ENCODE results near the gene GPRC5C. TPM values are rescaled to one million over a fixed set of nuclear protein-coding genes. Genes with fewer than 3 reads are reported as not detected.
"Not testable (repeated sequence)": the region's sequence is repeated elsewhere in the genome, so short reads cannot be mapped to it uniquely, and the experiment has no call there.

The GPRC5C gene
- total RNA-seq, 1 donor from 2014 or later = 93.3 TPM

- peaks cover 8% of the 10 kb centered on the region for H3K36me3 Mint-ChIP-seq (ENCODE audit: unreplicated experiment)
- H3K27me3 Mint-ChIP-seq (ENCODE audit: unreplicated experiment) = peaks cover 6% of the 10 kb centered on the region
- H3K4me3 Mint-ChIP-seq (ENCODE audit: unreplicated experiment) = no peak overlapping the region
- no peaks in the 10 kb centered on the region for H3K4me1 Mint-ChIP-seq (ENCODE audit: low read depth, unreplicated experiment)
- no peak for DNase-seq
- peaks cover 6% of the 10 kb centered on the region for H3K9me3 Mint-ChIP-seq (ENCODE audit: unreplicated experiment)
- no peak for TF ChIP-seq CTCF (IDR thresholded peaks at IDR 0.05; ENCODE audit: partially characterized antibody, unreplicated experiment)
- H3K27ac Mint-ChIP-seq (ENCODE audit: unreplicated experiment) = no peak overlapping the region
Observed at GRCh38 chr17:74480290-74480689, 48.4 kb downstream of the GPRC5C start.

- peaks cover under 1% of the 10 kb centered on the region for H3K36me3 Mint-ChIP-seq (ENCODE audit: unreplicated experiment)
- peaks cover 6% of the 10 kb centered on the region for H3K27me3 Mint-ChIP-seq (ENCODE audit: unreplicated experiment)
- peaks cover 3% of the 10 kb centered on the region for H3K9me3 Mint-ChIP-seq (ENCODE audit: unreplicated experiment)
- H3K4me3 Mint-ChIP-seq (ENCODE audit: unreplicated experiment) = no peak overlapping the region
- DNase-seq = no peak
- no peak overlapping the region for H3K27ac Mint-ChIP-seq (ENCODE audit: unreplicated experiment)
- no peaks in the 10 kb centered on the region for H3K4me1 Mint-ChIP-seq (ENCODE audit: low read depth, unreplicated experiment)
- no peak for TF ChIP-seq CTCF (IDR thresholded peaks at IDR 0.05; ENCODE audit: partially characterized antibody, unreplicated experiment)
Observed at GRCh38 chr17:74481621-74482020, 49.7 kb downstream of the GPRC5C start.

DNA sequence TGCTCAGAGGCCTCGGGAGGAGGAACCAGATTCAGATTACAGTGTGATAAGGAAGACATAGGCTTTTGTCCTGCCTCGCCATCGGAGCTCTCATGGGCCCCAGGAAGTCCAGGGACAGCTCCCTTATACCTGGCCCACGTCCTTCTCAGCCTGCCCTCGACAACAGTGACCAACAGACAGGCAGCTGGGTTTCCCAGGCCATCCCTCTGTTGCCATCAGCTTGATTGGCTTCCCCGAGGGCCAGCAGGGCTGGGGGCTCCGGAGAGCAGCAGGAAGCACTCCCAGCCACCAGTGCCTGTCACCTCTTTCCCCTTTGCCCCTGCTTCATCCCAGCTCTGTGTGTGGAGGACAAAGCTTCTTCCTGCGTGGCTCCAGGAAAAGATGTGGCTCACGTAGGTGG lies 52.2 kb downstream of the GPRC5C start:
- Mint-ChIP-seq H3K27me3 (ENCODE audit: unreplicated experiment) (peaks cover 6% of the 10 kb centered on the region), H3K9me3 (ENCODE audit: unreplicated experiment) (peaks cover 3% of the 10 kb centered on the region), H3K36me3 (ENCODE audit: unreplicated experiment) (peaks cover 12% of the 10 kb centered on the region), H3K27ac (ENCODE audit: unreplicated experiment) (no peak overlapping the region), H3K4me1 (ENCODE audit: low read depth, unreplicated experiment) (no peaks in the 10 kb centered on the region), H3K4me3 (ENCODE audit: unreplicated experiment) (no peak overlapping the region)
- DNase-seq = no peak
- no peak for TF ChIP-seq CTCF (IDR thresholded peaks at IDR 0.05; ENCODE audit: partially characterized antibody, unreplicated experiment)

DNA sequence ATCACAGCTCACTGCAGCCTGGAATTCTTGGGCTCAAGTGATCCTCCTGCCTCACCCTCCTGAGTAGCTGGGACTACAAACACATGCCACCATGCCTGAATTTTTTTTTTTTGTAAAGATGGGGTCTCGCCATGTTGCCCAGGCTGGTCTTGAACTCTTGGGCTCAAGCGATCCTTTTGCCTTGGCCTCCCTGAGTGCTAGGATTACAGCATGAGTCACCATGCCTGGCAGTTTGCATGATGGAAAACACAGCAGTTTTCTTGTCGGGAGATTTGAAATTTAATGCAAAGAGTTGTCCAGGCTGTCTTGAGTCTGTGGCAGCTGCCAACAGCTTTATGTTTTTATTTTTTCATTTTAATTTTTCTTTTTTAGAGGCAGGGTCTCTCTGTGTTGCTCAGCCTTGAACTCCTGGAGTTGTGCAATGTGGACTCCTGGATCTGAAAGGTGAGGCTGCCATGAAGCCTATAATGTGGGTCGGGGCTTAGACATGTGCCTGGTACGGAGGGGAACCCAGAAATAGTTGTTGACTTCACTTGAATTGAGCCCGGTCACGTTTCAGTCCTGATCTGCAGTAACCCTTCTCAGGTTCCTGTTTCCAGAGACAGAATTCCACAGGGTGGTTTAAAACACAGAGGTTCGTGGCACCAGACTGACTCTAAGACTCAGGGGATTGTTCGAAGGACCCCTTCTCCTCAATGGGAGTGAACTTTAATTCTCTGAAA lies 53.3 kb downstream of the GPRC5C start:
- no peak for DNase-seq
- TF ChIP-seq CTCF (IDR thresholded peaks at IDR 0.05; ENCODE audit: partially characterized antibody, unreplicated experiment) = no peak
- Mint-ChIP-seq H3K9me3 (ENCODE audit: unreplicated experiment) (peaks cover 3% of the 10 kb centered on the region), H3K4me1 (ENCODE audit: low read depth, unreplicated experiment) (no peaks in the 10 kb centered on the region), H3K4me3 (ENCODE audit: unreplicated experiment) (no peak overlapping the region), H3K36me3 (ENCODE audit: unreplicated experiment) (peaks cover 16% of the 10 kb centered on the region), H3K27ac (ENCODE audit: unreplicated experiment) (no peak overlapping the region), H3K27me3 (ENCODE audit: unreplicated experiment) (peaks cover 6% of the 10 kb centered on the region)

DNA sequence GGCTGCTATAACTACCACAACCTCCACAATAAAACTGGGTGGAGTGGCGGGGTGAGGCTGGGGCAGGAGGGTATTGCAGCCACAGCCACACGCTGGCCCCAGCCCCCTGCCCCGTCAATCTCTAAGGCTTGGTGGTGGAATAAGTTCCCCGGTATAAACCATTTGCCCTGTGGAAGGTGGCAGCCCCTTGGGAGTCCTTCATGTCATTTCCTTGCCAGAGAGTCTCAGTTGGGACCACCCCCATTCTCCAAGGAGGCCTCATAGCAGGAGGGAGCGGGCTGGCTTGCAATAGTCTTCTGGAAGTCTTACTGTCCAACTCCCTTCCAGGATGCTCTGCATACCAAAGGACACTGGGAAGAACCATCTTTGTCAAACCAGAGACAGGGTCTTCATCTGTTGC lies 54.0 kb downstream of the GPRC5C start:
- Mint-ChIP-seq H3K36me3 (ENCODE audit: unreplicated experiment) (peaks cover 16% of the 10 kb centered on the region), H3K27me3 (ENCODE audit: unreplicated experiment) (peaks cover 5% of the 10 kb centered on the region), H3K4me1 (ENCODE audit: low read depth, unreplicated experiment) (no peaks in the 10 kb centered on the region), H3K27ac (ENCODE audit: unreplicated experiment) (no peak overlapping the region), H3K4me3 (ENCODE audit: unreplicated experiment) (no peak overlapping the region), H3K9me3 (ENCODE audit: unreplicated experiment) (peaks cover under 1% of the 10 kb centered on the region)
- no peak for TF ChIP-seq CTCF (IDR thresholded peaks at IDR 0.05; ENCODE audit: partially characterized antibody, unreplicated experiment)
- DNase-seq = no peak

- peaks cover 16% of the 10 kb centered on the region for H3K36me3 Mint-ChIP-seq (ENCODE audit: unreplicated experiment)
- not testable (repeated sequence) for DNase-seq; H3K4me3 Mint-ChIP-seq (ENCODE audit: unreplicated experiment); H3K4me1 Mint-ChIP-seq (ENCODE audit: low read depth, unreplicated experiment); H3K27ac Mint-ChIP-seq (ENCODE audit: unreplicated experiment); H3K27me3 Mint-ChIP-seq (ENCODE audit: unreplicated experiment); H3K9me3 Mint-ChIP-seq (ENCODE audit: unreplicated experiment)
Observed at GRCh38 chr17:74488276-74488675, 56.4 kb downstream of the GPRC5C start.

Measured in glutamatergic neuron (in vitro differentiated cells).